Dedifferentiated amniotic fluid mesenchymal stem cell (primary cell): ENCODE data around the gene CHURC1.

Source experiments
- DNase-seq: peaks from one replicate; pipeline ENCODE4 v3.0.0-alpha.2; 2016; ENCODE audit errors: extremely low spot score

CHURC1 gene

GRCh38 chr14:64956697-64957406, 42.6 kb downstream of the CHURC1 start:
- no peak for DNase-seq

GRCh38 chr14:64958201-64958600, 43.9 kb downstream of the CHURC1 start:
- DNase-seq: no peak

GRCh38 chr14:64958743-64959142, 44.5 kb downstream of the CHURC1 start:
- no peak for DNase-seq

GRCh38 chr14:64960762-64961276, 46.6 kb downstream of the CHURC1 start:
- no peak for DNase-seq

- DNase-seq: no peak
Observed at GRCh38 chr14:64963611-64964010, 49.4 kb downstream of the CHURC1 start.

GRCh38 chr14:64965356-64966000, 51.2 kb downstream of the CHURC1 start:
- no peak for DNase-seq

GRCh38 chr14:64966976-64967375, 52.7 kb downstream of the CHURC1 start:
- no peak for DNase-seq

- DNase-seq: no peak
Observed at GRCh38 chr14:64968167-64968566, 53.9 kb downstream of the CHURC1 start.

GRCh38 chr14:64968651-64969050, 54.4 kb downstream of the CHURC1 start:
- DNase-seq: no peak

GRCh38 chr14:64970041-64970440, 55.8 kb downstream of the CHURC1 start:
- no peak for DNase-seq

- DNase-seq: no peak
Observed at GRCh38 chr14:64970776-64971477, 56.7 kb downstream of the CHURC1 start.

GRCh38 chr14:64971491-64971942, 57.3 kb downstream of the CHURC1 start:
- DNase-seq: no peak

- no peak for DNase-seq
Observed at GRCh38 chr14:64971943-64972791, 57.9 kb downstream of the CHURC1 start, which contains the start of gene RAB15. Gene RAB15, minus strand, starts transcription at chr14:64972336. Its CDS starts 260 bp downstream, at chr14:64972076.

- no peak for DNase-seq
Observed at GRCh38 chr14:64973026-64973442, 58.8 kb downstream of the CHURC1 start.

GRCh38 chr14:64973826-64974225, 59.6 kb downstream of the CHURC1 start:
- no peak for DNase-seq

GRCh38 chr14:64974563-64974962, 60.3 kb downstream of the CHURC1 start:
- DNase-seq: no peak

GRCh38 chr14:64979336-64980074, 65.2 kb downstream of the CHURC1 start:
- DNase-seq: peak; percentile 45

- peak; percentile 66 for DNase-seq
Observed at GRCh38 chr14:64983439-64984310, 69.4 kb downstream of the CHURC1 start.
